ENCODE data around the gene FBXW10. TPM values are rescaled to one million over a fixed set of nuclear protein-coding genes. Genes with fewer than 3 reads are reported as not detected.
"Not testable (repeated sequence)": the region's sequence is repeated elsewhere in the genome, so short reads cannot be mapped to it uniquely, and the experiment has no call there.

FBXW10 gene
- total RNA-seq, 4 donors from 2014 or later: 0.07 TPM; not detected in 3

DNA sequence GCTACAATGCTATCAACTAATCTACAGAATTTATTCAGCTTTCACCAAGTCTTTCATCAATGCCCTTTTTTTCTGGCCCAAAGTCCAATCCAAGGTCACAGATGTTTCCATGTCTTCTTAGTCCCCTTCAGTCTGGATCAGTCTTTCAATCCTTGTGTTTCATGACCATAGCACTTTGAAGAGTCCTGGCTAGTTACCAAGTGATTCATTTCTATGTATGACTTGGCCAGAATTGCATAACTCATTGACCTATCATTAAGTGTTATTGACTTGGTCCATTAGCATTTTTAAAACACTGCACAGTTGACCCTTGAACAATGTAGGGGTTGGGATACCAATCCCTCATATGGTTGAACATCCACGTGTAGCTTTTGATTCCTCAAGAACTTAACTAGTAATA lies 11.4 kb upstream of the FBXW10 start:
- H3K9me3 ChIP-seq, H3K27me3 ChIP-seq, H3K4me1 ChIP-seq: not testable (repeated sequence)

DNA sequence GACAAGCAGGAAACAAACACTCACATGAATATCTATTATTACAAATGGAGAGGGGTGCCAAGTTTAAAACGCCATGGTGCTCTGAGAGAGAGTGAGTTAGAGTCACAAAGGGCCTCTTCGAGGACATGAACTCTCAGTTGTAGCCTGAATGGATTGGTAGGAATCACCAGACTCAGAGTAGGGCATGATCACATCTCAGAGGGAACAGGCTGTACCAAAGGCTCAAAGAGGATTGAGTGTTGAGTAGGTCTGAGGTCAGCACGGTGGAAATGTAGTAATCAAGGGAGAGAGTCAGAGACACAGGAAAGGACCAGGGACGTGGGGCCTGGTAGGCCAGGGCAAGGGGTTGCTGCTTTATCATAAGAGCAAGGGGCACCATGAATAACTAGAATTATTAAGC lies 10.5 kb upstream of the FBXW10 start:
- intact Hi-C loops (cut with DNase I; ENCODE audit: low total_unique reads); H3K4me3 ChIP-seq; H3K27me3 ChIP-seq; H3K4me1 ChIP-seq; H3K27ac ChIP-seq; H3K9me3 ChIP-seq; H3K36me3 ChIP-seq; DNase-seq: not testable (repeated sequence)

More for the DNA sequence above, 11.4 kb upstream of the FBXW10 start:
- H3K27ac ChIP-seq; DNase-seq; H3K36me3 ChIP-seq; intact Hi-C loops (cut with DNase I; ENCODE audit: low total_unique reads); H3K4me3 ChIP-seq: not testable (repeated sequence)

DNA sequence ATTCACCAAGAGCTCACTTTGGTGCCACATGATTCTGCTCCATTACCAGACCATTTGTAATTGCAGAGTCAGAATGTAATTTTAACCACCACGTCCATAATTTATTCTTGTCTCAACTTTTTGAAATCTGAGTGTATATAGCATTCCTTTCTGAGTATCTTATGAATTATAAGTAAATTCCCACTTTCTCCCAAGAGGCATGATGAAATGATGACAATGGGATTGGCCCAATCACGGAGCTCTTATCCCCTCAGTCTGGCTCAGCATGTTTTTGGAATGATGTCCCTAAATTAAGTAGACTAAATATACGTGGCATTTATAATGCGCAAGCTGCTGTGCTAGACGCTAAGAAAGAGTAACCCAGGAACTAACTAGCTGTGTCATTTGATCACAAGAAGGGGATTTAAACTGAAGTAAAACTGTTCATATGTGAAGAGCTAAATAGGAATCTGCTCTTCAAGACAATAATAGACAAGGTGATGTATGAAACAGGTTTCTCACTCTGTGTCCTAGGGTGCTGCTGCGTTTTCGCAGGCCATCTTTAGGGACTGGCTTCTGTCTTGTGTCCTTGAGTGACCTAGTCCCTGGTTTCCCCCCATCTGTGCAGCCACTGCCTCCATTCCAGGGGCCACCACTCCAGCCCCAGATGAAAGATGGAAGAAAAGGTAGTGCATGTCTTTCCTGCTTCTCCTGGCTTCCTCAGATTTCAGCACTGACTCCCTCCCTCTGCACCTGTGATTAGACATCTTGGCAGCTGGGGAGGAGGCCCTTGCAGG lies 4.0 kb upstream of the FBXW10 start:
- H3K9me3 ChIP-seq; intact Hi-C loops (cut with DNase I; ENCODE audit: low total_unique reads); H3K4me3 ChIP-seq; H3K27me3 ChIP-seq; H3K36me3 ChIP-seq; H3K27ac ChIP-seq; DNase-seq; H3K4me1 ChIP-seq: not testable (repeated sequence)

DNA sequence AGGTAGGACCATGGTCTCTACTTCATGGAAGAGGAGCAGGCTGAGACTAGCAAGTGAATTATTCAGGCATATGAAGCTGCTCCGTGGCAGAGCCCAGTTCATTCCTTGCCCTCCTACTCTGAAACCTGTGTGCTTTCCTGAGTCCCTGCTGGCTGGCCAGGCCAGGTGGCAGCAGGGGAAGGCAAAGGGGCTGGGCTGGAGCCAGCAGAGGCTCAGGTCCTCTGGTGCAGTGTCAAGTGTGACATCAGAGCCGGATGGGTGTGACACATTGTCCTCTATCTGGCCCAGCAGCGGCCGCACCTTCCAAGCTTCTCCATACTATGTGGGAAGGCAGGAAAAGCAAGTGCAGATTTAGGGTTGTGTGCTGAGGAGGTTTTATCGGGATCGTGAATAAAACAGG lies 2.6 kb upstream of the FBXW10 start:
- H3K27me3 ChIP-seq; DNase-seq; H3K4me1 ChIP-seq; H3K9me3 ChIP-seq; H3K27ac ChIP-seq; H3K36me3 ChIP-seq; H3K4me3 ChIP-seq; intact Hi-C loops (cut with DNase I; ENCODE audit: low total_unique reads): not testable (repeated sequence)

DNA sequence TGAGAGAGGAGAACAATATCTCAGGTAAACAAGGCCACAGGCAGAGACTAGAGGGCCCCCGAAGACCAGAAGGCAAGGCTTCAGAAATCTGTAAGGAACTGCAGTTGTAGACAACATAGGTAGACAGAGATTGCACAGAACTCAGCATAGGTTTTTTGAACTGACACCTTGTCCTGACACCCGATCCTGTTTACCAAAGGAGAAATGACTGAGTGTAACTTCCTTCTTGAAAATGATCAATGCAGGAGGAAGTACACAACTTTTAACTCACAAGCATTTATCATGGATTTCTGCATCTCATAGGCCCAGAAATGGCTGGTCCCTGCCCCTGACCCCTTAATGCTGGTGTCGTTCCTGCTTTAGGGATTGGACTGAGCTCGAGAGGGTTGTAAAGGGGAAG lies 872 bp downstream of the FBXW10 start:
- H3K4me3 ChIP-seq; H3K36me3 ChIP-seq; H3K4me1 ChIP-seq; intact Hi-C loops (cut with DNase I; ENCODE audit: low total_unique reads); DNase-seq; H3K9me3 ChIP-seq; H3K27ac ChIP-seq; H3K27me3 ChIP-seq: not testable (repeated sequence)

DNA sequence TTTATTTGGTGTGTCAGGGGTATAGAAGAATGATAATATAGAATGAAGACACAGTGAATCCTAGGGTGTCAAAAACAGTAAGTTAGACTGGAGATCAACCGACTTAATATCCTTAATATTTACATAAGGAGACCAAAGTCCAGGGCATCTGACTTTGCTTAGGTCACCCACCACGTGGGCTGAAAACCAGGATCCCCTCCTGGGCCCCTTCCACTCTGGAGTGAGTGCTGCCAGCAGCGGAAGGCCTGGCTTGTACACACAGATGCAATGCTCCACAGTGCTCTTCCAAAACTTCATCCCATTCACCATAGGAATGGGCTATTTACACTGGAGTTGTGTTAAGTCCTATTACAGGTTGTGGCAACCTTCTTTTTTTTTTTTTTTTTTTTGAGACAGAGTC lies 2.7 kb downstream of the FBXW10 start:
- intact Hi-C loops (cut with DNase I; ENCODE audit: low total_unique reads): not testable (repeated sequence)

DNA sequence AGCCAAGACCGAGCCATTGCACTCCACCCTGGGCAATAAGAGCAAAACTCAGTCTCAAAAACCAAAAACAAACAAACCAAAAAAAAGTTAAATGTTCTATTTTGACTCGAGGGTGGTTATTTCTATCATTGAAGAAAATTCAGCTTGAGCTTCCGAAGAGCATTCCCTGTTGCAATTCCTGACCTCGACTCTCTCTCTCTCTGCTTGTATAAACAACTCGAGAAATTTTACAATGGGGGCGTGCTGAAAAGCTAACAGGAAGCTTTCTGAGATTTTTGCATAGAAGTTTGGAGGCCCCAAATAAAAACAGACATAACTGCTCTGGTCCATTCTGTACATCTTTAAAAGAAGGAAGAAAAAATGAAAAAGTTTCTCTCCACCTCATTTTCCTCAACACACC lies 3.6 kb downstream of the FBXW10 start:
- H3K36me3 ChIP-seq; intact Hi-C loops (cut with DNase I; ENCODE audit: low total_unique reads); H3K9me3 ChIP-seq; H3K4me1 ChIP-seq; H3K27me3 ChIP-seq; H3K27ac ChIP-seq; DNase-seq; H3K4me3 ChIP-seq: not testable (repeated sequence)

More for the DNA sequence above, 2.7 kb downstream of the FBXW10 start:
- H3K27ac ChIP-seq, H3K9me3 ChIP-seq, H3K27me3 ChIP-seq, H3K36me3 ChIP-seq, H3K4me1 ChIP-seq, H3K4me3 ChIP-seq, DNase-seq: not testable (repeated sequence)

DNA sequence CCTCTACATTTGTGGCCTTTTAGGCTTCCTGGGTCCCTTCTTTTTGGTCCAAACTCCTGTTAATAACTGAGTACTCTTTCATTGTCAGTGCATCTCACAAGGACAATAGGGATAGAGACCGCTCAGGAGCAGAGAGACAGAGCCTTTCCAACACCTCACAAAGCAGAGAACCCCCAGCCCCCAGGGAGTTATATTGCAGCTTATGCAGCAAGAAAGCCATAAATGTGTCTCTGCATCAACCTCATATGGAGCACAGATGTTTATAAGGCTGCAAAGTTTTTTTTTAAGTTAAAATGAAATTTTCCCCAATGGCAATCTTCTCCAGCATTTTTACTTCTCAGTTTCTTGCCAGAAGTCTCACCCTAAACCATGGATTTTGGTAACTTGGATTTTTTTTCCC lies 6.4 kb downstream of the FBXW10 start:
- H3K4me3 ChIP-seq; H3K27ac ChIP-seq; intact Hi-C loops (cut with DNase I; ENCODE audit: low total_unique reads); DNase-seq; H3K27me3 ChIP-seq; H3K9me3 ChIP-seq; H3K4me1 ChIP-seq; H3K36me3 ChIP-seq: not testable (repeated sequence)

DNA sequence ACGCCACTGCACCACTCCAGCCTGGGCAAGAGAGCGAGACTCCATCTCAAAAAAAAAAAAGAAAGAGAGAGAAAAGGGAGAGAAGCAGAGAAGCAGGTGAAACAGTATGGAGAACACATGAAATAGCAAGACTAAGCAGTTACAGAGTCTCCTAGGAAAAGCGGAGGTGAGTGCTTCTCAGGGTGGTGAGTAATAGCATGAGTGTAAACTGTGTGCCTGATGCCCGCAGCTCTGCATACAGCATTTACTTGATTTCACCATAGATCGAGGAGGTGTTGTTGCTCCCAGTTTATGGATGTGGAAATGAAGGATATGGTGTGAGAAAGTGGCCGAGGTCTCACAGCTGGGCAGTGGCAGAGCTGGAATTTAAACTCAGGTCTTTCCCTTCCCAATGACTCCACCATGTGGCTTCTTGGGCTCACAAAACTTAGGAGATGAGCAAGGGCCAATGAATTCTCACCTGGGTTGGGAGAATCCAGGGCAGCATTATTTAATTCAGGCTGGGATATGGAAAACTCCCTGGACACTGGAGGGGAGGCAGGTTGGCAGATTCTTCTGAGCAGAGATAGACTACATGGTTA lies 10.1 kb downstream of the FBXW10 start:
- H3K4me3 ChIP-seq; DNase-seq; H3K9me3 ChIP-seq; H3K27me3 ChIP-seq; H3K36me3 ChIP-seq; intact Hi-C loops (cut with DNase I; ENCODE audit: low total_unique reads); H3K4me1 ChIP-seq; H3K27ac ChIP-seq: not testable (repeated sequence)

DNA sequence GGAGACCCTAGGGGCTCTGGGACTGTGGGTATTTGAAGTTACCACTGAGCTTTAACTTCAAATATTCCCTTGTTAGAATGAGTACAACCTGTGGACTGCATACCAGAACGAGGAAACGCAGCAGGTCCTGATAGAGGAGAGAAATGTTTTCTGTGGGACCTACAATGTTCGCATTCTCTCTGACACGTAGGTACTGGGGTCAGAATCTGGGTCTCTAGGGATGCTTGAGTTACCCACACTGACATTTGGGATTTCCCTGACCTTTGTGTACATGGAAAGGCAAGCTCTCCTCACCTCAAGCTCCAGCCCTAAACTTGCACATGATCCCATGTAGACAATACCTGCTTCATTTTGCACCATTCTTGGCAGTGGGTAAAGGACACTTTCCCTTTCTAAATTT lies 12.1 kb downstream of the FBXW10 start:
- intact Hi-C loops (cut with DNase I; ENCODE audit: low total_unique reads); H3K36me3 ChIP-seq; DNase-seq; H3K27ac ChIP-seq; H3K4me1 ChIP-seq; H3K9me3 ChIP-seq; H3K27me3 ChIP-seq; H3K4me3 ChIP-seq: not testable (repeated sequence)

DNA sequence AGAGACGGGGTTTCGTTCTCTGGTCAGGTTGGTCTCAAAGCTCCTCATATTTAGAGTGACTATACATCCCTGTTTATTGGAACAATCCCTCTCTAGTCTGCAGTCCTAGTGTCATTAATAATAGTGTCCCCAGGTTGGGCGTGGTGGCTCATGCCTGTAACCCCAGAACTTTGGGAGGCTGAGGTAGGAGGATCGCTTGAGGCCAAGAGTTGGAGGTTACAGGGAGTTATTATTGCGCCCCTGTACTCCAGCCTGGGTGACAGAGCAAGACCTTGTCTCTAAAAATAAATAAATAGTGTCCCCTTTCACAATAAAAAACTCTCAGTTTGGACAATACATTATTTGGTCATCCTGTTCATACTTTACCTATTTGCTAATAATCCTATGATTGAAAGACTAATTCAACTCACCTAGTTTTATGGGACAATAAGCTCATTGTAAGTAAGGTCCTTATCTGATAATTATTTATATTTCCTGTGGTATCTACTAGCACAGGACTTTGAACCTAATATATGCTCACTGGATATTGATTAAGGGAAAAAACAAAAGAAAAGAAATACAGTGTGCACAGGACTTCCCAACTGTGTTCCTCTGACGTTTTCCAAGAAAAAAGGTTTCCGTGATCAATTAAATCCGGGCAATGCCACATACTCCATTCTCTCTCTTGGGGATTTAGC lies 13.7 kb downstream of the FBXW10 start:
- H3K27me3 ChIP-seq; H3K27ac ChIP-seq; H3K36me3 ChIP-seq; H3K4me1 ChIP-seq; H3K9me3 ChIP-seq; intact Hi-C loops (cut with DNase I; ENCODE audit: low total_unique reads); DNase-seq; H3K4me3 ChIP-seq: not testable (repeated sequence)

DNA sequence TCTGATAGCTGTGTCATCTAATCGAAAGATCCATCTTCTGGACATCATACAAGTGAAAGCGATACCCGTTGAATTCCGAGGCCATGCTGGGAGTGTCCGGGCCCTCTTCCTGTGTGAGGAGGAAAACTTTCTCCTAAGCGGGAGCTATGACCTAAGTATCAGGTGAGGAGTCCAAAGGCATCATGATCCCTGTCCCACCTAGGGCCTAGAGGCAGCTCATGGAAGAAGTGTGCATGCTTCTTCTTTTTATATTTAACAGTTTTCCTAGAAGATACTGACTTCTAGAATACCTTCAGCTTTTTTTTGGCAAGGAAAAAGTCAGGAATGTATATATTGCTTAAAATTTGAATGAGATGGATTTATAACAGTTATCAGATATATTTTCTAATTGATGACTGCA lies 14.5 kb downstream of the FBXW10 start:
- H3K27me3 ChIP-seq; H3K4me1 ChIP-seq; H3K9me3 ChIP-seq; H3K4me3 ChIP-seq; H3K36me3 ChIP-seq; H3K27ac ChIP-seq; intact Hi-C loops (cut with DNase I; ENCODE audit: low total_unique reads); DNase-seq: not testable (repeated sequence)

DNA sequence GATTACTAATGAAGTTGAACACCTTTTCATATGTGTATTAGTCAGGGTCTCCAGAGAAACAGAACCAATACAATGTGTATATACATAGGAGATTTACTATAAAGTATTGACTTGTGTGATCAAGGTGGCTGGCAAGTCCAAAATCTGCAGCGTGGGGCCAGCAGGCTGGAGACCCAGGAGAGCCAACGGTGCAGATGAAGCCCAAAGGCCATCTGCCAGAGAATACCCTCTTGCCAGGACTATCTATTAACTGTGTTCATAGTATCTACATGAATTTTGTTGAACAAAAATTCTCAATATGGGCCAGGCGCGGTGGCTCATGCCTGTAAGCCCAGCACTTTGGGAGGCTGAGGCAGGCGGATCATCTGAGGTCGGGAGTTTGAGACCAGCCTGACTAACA lies 16.4 kb downstream of the FBXW10 start:
- H3K9me3 ChIP-seq; H3K4me1 ChIP-seq; H3K36me3 ChIP-seq; H3K4me3 ChIP-seq; H3K27me3 ChIP-seq; H3K27ac ChIP-seq; DNase-seq; intact Hi-C loops (cut with DNase I; ENCODE audit: low total_unique reads): not testable (repeated sequence)
